CD14-positive monocyte (primary cell): ENCODE results near the gene RNFT2. TPM values are rescaled to one million over a fixed set of nuclear protein-coding genes. Genes with fewer than 3 reads are reported as not detected.

Source experiments
- DNase-seq, 3 donors: peaks; one replicate each; pipeline ENCODE4 v3.0.0-alpha.2; 2011 to 2022
- H2AFZ ChIP-seq: 2 replicates; pipeline ENCODE4 v1.6.0; 2012; ENCODE audit warnings: mild to moderate bottlenecking, low read depth, low read length, inconsistent platforms; ENCODE audit not compliant: insufficient read depth, poor library complexity, severe bottlenecking
- H3K27ac ChIP-seq, 2 donors: 1 replicate in 1 of 2; 2 replicates in 1 of 2; pipeline ENCODE4 v1.5.1; 2012 to 2013; ENCODE audit warnings: low read length in 2 of 2, control low read depth in 1 of 2, inconsistent platforms in 1 of 2, low read depth in 1 of 2, mild to moderate bottlenecking in 1 of 2
- H3K27me3 ChIP-seq, 2 donors: one replicate each; pipeline versions ENCODE4 v1.6.0 to v1.6.1; 2011 to 2013; ENCODE audit warnings: low read length in 2 of 2; ENCODE audit not compliant: control insufficient read depth in 2 of 2, insufficient read depth in 2 of 2
- H3K36me3 ChIP-seq, 2 donors: replicated peaks in 1 of 2; 1 replicate in 1 of 2; 2 replicates in 1 of 2; pipeline versions ENCODE4 v1.5.1 to v1.6.1; 2012 to 2013; ENCODE audit warnings: low read length in 2 of 2, control low read depth in 1 of 2, inconsistent platforms in 1 of 2, mild to moderate bottlenecking in 1 of 2; ENCODE audit not compliant: insufficient read depth in 2 of 2, control insufficient read depth in 1 of 2
- H3K4me1 ChIP-seq, 2 donors: 1 replicate in 1 of 2; 2 replicates in 1 of 2; pipeline versions ENCODE4 v1.5.1 to v1.6.1; 2012 to 2013; ENCODE audit warnings: low read length in 2 of 2, control low read depth in 1 of 2, inconsistent platforms in 1 of 2, mild to moderate bottlenecking in 1 of 2, moderate library complexity in 1 of 2; ENCODE audit not compliant: insufficient read depth in 2 of 2, control insufficient read depth in 1 of 2
- H3K4me2 ChIP-seq: replicated peaks from 2 replicates; pipeline ENCODE3; 2012; ENCODE audit warnings: low read length, moderate library complexity, mild to moderate bottlenecking; ENCODE audit not compliant: poor library complexity, severe bottlenecking; ENCODE audit errors: extremely low read depth
- H3K4me3 ChIP-seq, 3 experiments: fragments of 200-600 bp in 1 of 3; sonication (generic) in 1 of 3; replicated peaks in 1 of 3; 1 replicate in 2 of 3; 2 replicates in 1 of 3; pipeline ENCODE4 v1.5.1; 2011 to 2013; ENCODE audit warnings: low read length in 3 of 3, mild to moderate bottlenecking in 3 of 3, control low read depth in 2 of 3, low read depth in 2 of 3, inconsistent platforms in 1 of 3, moderate library complexity in 1 of 3
- H3K79me2 ChIP-seq: 2 replicates; pipeline ENCODE4 v1.6.0; 2012; ENCODE audit warnings: mild to moderate bottlenecking, control low read depth, inconsistent platforms, low read length, moderate library complexity; ENCODE audit not compliant: insufficient read depth
- H3K9ac ChIP-seq: 2 replicates; pipeline ENCODE4 v1.6.0; 2017; ENCODE audit warnings: low read length, mild to moderate bottlenecking; ENCODE audit not compliant: insufficient read depth, poor library complexity, severe bottlenecking
- H3K9me3 ChIP-seq, 2 donors: replicated peaks in 1 of 2; 1 replicate in 1 of 2; 2 replicates in 1 of 2; pipeline versions ENCODE4 v1.5.1 to v1.6.1; 2012 to 2013; ENCODE audit warnings: low read length in 2 of 2, control low read depth in 1 of 2; ENCODE audit not compliant: control insufficient read depth in 1 of 2, insufficient read depth in 1 of 2
- H4K20me1 ChIP-seq: 2 replicates; pipeline ENCODE4 v1.6.0; 2012; ENCODE audit warnings: mild to moderate bottlenecking, low read length, control low read depth, moderate library complexity; ENCODE audit not compliant: insufficient read depth
- H3K27ac Mint-ChIP-seq, 7 donors: one replicate each; pipeline ENCODE4 v1.8.0; 2020; ENCODE audit warnings: mild to moderate bottlenecking in 7 of 7, mixed read lengths in 7 of 7, moderate library complexity in 6 of 7, inconsistent platforms in 2 of 7
- H3K27me3 Mint-ChIP-seq, 3 donors: one replicate each; pipeline ENCODE4 v1.8.0; 2021 to 2022; ENCODE audit warnings: low read depth in 3 of 3, mild to moderate bottlenecking in 3 of 3, mixed read lengths in 3 of 3, moderate library complexity in 3 of 3, inconsistent platforms in 1 of 3
- H3K36me3 Mint-ChIP-seq, 2 donors: one replicate each; pipeline ENCODE4 v1.8.0; 2020; ENCODE audit warnings: mixed read lengths in 2 of 2, inconsistent platforms in 1 of 2, mild to moderate bottlenecking in 1 of 2
- H3K4me1 Mint-ChIP-seq: one replicate; pipeline ENCODE4 v1.8.0; 2020; ENCODE audit warnings: mild to moderate bottlenecking, mixed read lengths
- H3K4me3 Mint-ChIP-seq, 2 donors: one replicate each; pipeline ENCODE4 v1.8.0; 2020; ENCODE audit warnings: mild to moderate bottlenecking in 2 of 2, mixed read lengths in 2 of 2, moderate library complexity in 1 of 2
- H3K9me3 Mint-ChIP-seq, 7 donors: one replicate each; pipeline ENCODE4 v1.8.0; 2020 to 2022; ENCODE audit warnings: mixed read lengths in 7 of 7, mild to moderate bottlenecking in 6 of 7, moderate library complexity in 6 of 7, inconsistent platforms in 2 of 7
- WGBS: methylation state at CpG from one replicate; pipeline ENCODE4 v1.1.5; 2013; ENCODE audit warnings: missing lambda C conversion rate; ENCODE audit not compliant: insufficient coverage; 5-methylcytosine and 5-hydroxymethylcytosine counted together
- intact Hi-C, 2 donors: fragments of 100-400 bp; cut with micrococcal nuclease; formaldehyde crosslinking; loops; one replicate each; pipeline versions ENCODE4 v1.15.0 to v1.15.1; 2023
- polyA plus RNA-seq, 3 donors: library from polyadenylated mRNA; depleted of rRNA in 1 of 3; unstranded in 2 of 3; stranded (reverse) in 1 of 3; fragments of 300-500 nt in 2 of 3; fragments of >200 nt in 1 of 3; fragmentation: Illumina TruSeq in 2 of 3; gene quantifications; 1 replicate in 2 of 3; 2 replicates in 1 of 3; pipeline ENCODE4 v1.2.3, GENCODE V29; 2012 to 2021
- TF ChIP-seq, protein P1 (sequence below): fragments of 200-600 bp; IDR thresholded peaks from one replicate; pipeline ENCODE4 v1.8.0; 2022; ENCODE audit warnings: antibody characterized with exemption, mild to moderate bottlenecking

The RNFT2 gene
- polyA plus RNA-seq, 3 donors, result 0.05 TPM; not detected in 2

DNA sequence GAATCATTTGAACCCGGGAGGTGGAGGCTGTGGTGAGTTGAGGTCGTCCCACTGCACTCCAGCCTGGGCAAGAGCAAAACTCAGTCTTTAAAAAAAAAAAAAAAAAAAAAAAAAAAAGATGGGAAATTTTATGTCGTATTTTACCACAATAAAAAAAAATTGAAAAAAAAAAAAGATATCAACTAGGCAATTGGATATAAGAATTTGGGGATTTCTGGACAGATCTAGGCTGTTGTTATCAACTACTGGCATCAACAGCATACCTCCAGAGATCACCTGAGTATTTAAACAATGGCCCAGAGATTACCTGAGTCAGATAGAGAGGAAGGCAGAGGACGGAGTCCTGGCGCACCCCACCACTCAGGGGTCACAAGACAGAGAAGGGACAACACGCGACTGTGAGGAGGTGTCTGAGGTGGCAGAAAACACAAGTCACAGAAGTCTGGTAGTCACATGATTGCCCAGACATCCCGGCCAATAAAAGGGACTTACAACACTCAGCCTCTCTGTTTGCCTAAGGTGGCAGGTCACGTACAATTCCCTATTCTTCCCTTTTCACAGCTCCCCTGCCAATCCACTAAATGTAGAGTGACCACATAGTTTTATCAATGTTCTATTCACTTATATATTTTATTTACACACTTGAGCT, 2.0 kb upstream of the RNFT2 start:
- DNase-seq, result peak in 2 of 3 donors; percentile 16 to 38
- peak overlapping the region; percentile 87 for H3K4me2 ChIP-seq
- H3K79me2 ChIP-seq, result peaks cover 46% of the 10 kb centered on the region
- Mint-ChIP-seq H3K27me3 (peaks cover 2 to 10% (median 8%) of the 10 kb centered on the region in 3 donors), H3K27ac (peak overlapping the region in 2 of 7 donors; percentile 25 to 26), H3K36me3 (peaks cover 20 to 28% of the 10 kb centered on the region in 2 donors), H3K4me3 (peak overlapping the region; percentile 26 to 31), H3K9me3 (peaks cover 0 to 2% (median 0%) of the 10 kb centered on the region in 7 donors), H3K4me1 (peaks cover 22% of the 10 kb centered on the region)
- H2AFZ ChIP-seq, result no peak overlapping the region
- TF ChIP-seq, protein P1, sequence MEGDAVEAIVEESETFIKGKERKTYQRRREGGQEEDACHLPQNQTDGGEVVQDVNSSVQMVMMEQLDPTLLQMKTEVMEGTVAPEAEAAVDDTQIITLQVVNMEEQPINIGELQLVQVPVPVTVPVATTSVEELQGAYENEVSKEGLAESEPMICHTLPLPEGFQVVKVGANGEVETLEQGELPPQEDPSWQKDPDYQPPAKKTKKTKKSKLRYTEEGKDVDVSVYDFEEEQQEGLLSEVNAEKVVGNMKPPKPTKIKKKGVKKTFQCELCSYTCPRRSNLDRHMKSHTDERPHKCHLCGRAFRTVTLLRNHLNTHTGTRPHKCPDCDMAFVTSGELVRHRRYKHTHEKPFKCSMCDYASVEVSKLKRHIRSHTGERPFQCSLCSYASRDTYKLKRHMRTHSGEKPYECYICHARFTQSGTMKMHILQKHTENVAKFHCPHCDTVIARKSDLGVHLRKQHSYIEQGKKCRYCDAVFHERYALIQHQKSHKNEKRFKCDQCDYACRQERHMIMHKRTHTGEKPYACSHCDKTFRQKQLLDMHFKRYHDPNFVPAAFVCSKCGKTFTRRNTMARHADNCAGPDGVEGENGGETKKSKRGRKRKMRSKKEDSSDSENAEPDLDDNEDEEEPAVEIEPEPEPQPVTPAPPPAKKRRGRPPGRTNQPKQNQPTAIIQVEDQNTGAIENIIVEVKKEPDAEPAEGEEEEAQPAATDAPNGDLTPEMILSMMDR, result no peak
- intact Hi-C loops, result loop anchor here in 1 of 2 donors (5.0 kb wide), 1 partner anchor 81 kb away; no protein-coding TSS in a partner anchor
- no peak overlapping the region for H3K27ac ChIP-seq
- peaks cover 15 to 26% of the 10 kb centered on the region in 2 donors for H3K4me1 ChIP-seq
- peaks cover 3% of the 10 kb centered on the region in 2 donors for H3K27me3 ChIP-seq
- H3K9me3 ChIP-seq, result no peaks in the 10 kb centered on the region
- H4K20me1 ChIP-seq, result peaks cover 36% of the 10 kb centered on the region
- peak overlapping the region in 1 of 3 experiments; percentile 84 for H3K4me3 ChIP-seq
- H3K36me3 ChIP-seq, result peaks cover 18 to 36% of the 10 kb centered on the region in 2 donors
- 71% methylated on average over 4 of the region's 9 CpGs for WGBS
- no peak overlapping the region for H3K9ac ChIP-seq

DNA sequence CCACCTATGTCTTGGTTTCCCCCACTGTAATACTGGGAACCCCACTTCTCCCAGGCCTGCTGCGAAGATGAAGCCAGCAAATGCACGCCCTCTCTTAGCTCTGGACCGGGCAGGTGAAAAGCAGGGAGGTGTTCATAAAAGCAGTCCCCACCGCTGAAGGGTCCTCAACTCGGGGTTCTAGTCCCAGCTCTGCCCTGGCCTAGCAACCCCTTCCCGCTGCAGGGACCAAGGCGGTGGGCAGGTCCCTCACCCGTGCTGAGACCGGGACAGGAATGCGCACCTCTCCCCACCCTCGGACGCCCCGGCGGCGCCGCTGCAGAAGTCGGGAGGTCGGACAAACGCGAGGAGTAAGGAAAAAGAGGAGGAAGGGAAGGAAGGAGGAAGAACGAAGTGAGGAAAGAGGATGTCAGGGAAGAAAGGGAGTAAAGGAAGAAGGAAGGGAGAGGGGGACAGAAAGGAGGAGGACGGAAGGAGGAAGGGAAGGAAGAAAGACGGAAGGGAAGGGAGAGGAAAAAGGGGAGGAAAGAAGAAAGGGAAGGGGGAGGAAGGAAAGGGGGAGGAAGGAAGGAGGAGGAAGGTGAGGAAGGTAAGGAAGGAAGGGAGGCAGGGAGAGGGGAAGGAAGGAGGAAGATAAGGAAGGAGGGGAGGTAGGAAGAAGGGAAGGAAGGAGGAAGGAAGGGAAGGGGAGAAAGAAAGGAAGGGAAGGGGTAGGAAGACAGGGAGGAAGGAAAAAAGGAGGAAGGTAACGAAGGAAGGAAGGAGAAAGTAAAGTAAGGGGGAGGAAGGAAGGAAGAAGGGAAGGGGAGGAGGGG, 947 bp upstream of the RNFT2 start:
- H3K27ac ChIP-seq, result peak overlapping the region in 1 of 2 donors; percentile 71
- H3K4me1 Mint-ChIP-seq, result peaks cover 22% of the 10 kb centered on the region

More for the DNA sequence above, 947 bp upstream of the RNFT2 start:
- H3K4me1 ChIP-seq, result peaks cover 15 to 26% of the 10 kb centered on the region in 2 donors
- peak overlapping the region; percentile 72 for H3K9ac ChIP-seq
- H2AFZ ChIP-seq, result peak overlapping the region; percentile 65
- peak overlapping the region; percentile 87 for H3K4me2 ChIP-seq
- intact Hi-C loops, result loop anchor here in 1 of 2 donors (5.0 kb wide), 1 partner anchor 80 kb away; no protein-coding TSS in a partner anchor
- 6% methylated on average over 19 of the region's 24 CpGs for WGBS
- H3K9me3 Mint-ChIP-seq, result peaks cover 0 to 2% (median 0%) of the 10 kb centered on the region in 7 donors
- H3K36me3 ChIP-seq, result peaks cover 15 to 28% of the 10 kb centered on the region in 2 donors
- TF ChIP-seq, protein P1, result no peak
- H3K4me3 ChIP-seq, result peak overlapping the region; percentile 57 to 84 (median 68)
- peaks cover 25% of the 10 kb centered on the region for H4K20me1 ChIP-seq
- peak overlapping the region; percentile 46 to 91 (median 82) for H3K27ac Mint-ChIP-seq
- peaks cover 2 to 10% (median 10%) of the 10 kb centered on the region in 3 donors for H3K27me3 Mint-ChIP-seq
- peak overlapping the region; percentile 83 to 98 for H3K4me3 Mint-ChIP-seq
- H3K36me3 Mint-ChIP-seq, result peaks cover 20 to 28% of the 10 kb centered on the region in 2 donors
- H3K79me2 ChIP-seq, result peaks cover 36% of the 10 kb centered on the region
- H3K27me3 ChIP-seq, result peaks cover 3% of the 10 kb centered on the region in 2 donors
- H3K9me3 ChIP-seq, result no peaks in the 10 kb centered on the region
- DNase-seq, result peak in 1 of 3 donors; percentile 9
